Adrenal gland (tissue), 12 donors: ENCODE results near the gene EIPR1. TPM values are rescaled to one million over a fixed set of nuclear protein-coding genes. Genes with fewer than 3 reads are reported as not detected.

Experiments
- DNase-seq, 7 donors: peaks; one replicate each; pipeline ENCODE4 v3.0.0-alpha.2; 2019 to 2020
- H3K27ac ChIP-seq, 5 donors: fragments of 200-600 bp; sonication (generic) in 4 of 5; 1 replicate in 3 of 5; 2 replicates in 2 of 5; pipeline versions ENCODE4 v1.5.1 to v1.8.0; 2016 to 2020; ENCODE audit warnings: mild to moderate bottlenecking in 1 of 5
- H3K27me3 ChIP-seq: fragments of 200-600 bp; 2 replicates; pipeline ENCODE4 v1.8.0; 2021
- H3K36me3 ChIP-seq, 2 donors: fragments of 200-600 bp; replicated peaks in 1 of 2; 1 replicate in 1 of 2; 2 replicates in 1 of 2; pipeline versions ENCODE4 v1.5.1 to v1.8.0; 2018 to 2022
- H3K4me1 ChIP-seq, 2 donors: fragments of 200-600 bp; replicated peaks in 1 of 2; 1 replicate in 1 of 2; 2 replicates in 1 of 2; pipeline versions ENCODE4 v1.5.1 to v1.8.0; 2018 to 2021
- H3K4me3 ChIP-seq, 4 donors: fragments of 200-600 bp; sonication (generic) in 3 of 4; one replicate each; pipeline ENCODE4 v1.5.1; 2016 to 2018
- H3K9me3 ChIP-seq, 3 donors: fragments of 200-600 bp; sonication (generic) in 1 of 3; replicated peaks in 1 of 3; 1 replicate in 2 of 3; 2 replicates in 1 of 3; pipeline versions ENCODE4 v1.5.1 to v1.8.0; 2016 to 2021
- CTCF ChIP-seq, 6 experiments: fragments of 450-650 bp in 4 of 6; fragments of 200-600 bp in 2 of 6; sonication (generic) in 1 of 6; IDR thresholded peaks; 1 replicate in 5 of 6; 2 replicates in 1 of 6; pipeline versions ENCODE4 v1.5.1 to v1.8.0; 2016 to 2021; ENCODE audit warnings: antibody characterized with exemption in 6 of 6, mild to moderate bottlenecking in 2 of 6, moderate library complexity in 1 of 6
- POLR2A ChIP-seq, 2 donors: fragments of 450-650 bp; IDR thresholded peaks; one replicate each; pipeline ENCODE4 v1.6.1; 2017; ENCODE audit warnings: antibody characterized with exemption in 2 of 2, mild to moderate bottlenecking in 2 of 2, moderate library complexity in 1 of 2
- WGBS, 4 donors: extraction: QIAGEN DNeasy Blood & Tissue Kit in 2 of 4; methylation state at CpG; one replicate each; pipeline versions ENCODE4 v1.1.5 to v1.1.7; 2013 to 2017; 5-methylcytosine and 5-hydroxymethylcytosine counted together
- intact Hi-C, 2 donors: fragments of 100-400 bp; cut with DNase I; formaldehyde crosslinking; loops; one replicate each; pipeline versions ENCODE4 v1.14.1 to v1.15.0; 2022 to 2023
- polyA plus RNA-seq, 3 donors: library from polyadenylated mRNA; stranded (reverse); fragments of 200-250 nt in 2 of 3; fragments of 350-450 nt in 1 of 3; fragmentation: Illumina TruSeq in 1 of 3; extraction: RNeasy Lipid Tissue Mini Kit (QIAGEN cat#74804) in 1 of 3; gene quantifications; one replicate each; pipeline ENCODE4 v1.2.3, GENCODE V29; 2013 to 2014
- total RNA-seq, 9 donors: library from RNA; depleted of rRNA in 4 of 9; stranded (reverse); fragments of >200 nt in 4 of 9; fragments of 120-200 nt in 1 of 9; fragmentation: NEBNext Ultra II Directional in 1 of 9; extraction: Animal tissue kit (Norgen Biotek cat#: 25700) in 1 of 9; gene quantifications; one replicate each; pipeline versions ENCODE4 v1.1.0 to v1.2.4, GENCODE V29; 2013 to 2023
- donor health status: healthy with polysubstance abuse.
- donor health status: Bipolar disorder and iron deficiency.
- donor health status: DM: yes; HTN: yes; CAD: no.
- donor health status: DM: no; HTN: no; CAD: no.
- donor health status: DM: no; HTN: no; CAD: no.
- donor health status: DM: yes; HTN: yes; CAD: no.

Gene EIPR1
- total and polyA plus RNA-seq, 12 donors: 10.3 to 37.9 (median 28.5) TPM

GRCh38 chr2:3294493-3294892 is 83.1 kb downstream of the EIPR1 start:
- intact Hi-C loops: no loop called here
- Histone ChIP-seq H3K27ac (no peak overlapping the region), H3K9me3 (no peaks in the 10 kb centered on the region), H3K27me3 (no peaks in the 10 kb centered on the region), H3K4me3 (no peak overlapping the region), H3K36me3 (no peaks in the 10 kb centered on the region), H3K4me1 (peaks cover 0 to 3% of the 10 kb centered on the region in 2 donors)
- DNase-seq: no peak
- no peak for TF ChIP-seq POLR2A (IDR thresholded peaks at IDR 0.05)
- no peak for TF ChIP-seq CTCF (IDR thresholded peaks at IDR 0.05)
- 78 to 85% (median 80%) methylated on average over 4 of the region's 4 CpGs for WGBS, 4 donors

DNA sequence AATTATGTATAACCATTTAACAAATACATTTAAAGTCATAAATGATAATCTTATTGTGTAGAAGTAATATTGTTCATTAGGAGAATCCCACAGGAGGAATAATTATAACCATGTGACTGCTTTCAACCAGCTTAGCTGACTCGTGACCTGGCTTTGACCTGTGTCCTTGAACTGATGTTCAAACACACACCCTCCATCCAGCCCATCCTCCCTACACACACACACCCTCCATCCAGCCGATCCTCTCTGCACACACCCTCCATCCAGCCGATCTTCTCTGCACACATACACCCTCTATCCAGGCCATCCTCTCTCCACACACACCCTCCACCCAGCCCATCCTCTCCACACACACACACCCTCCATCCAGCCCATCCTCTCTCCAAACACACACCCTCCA is 83.5 kb downstream of the EIPR1 start:
- intact Hi-C loops: no loop called here
- Histone ChIP-seq H3K4me1 (peaks cover 0 to 3% of the 10 kb centered on the region in 2 donors), H3K27ac (no peak overlapping the region), H3K36me3 (no peaks in the 10 kb centered on the region), H3K9me3 (no peaks in the 10 kb centered on the region), H3K4me3 (no peak overlapping the region), H3K27me3 (no peaks in the 10 kb centered on the region)
- peak in 3 of 7 donors; percentile 5 to 46 (median 9) for DNase-seq
- 30 to 44% (median 35%) methylated on average over 3 of the region's 3 CpGs for WGBS, 4 donors
- no peak for TF ChIP-seq POLR2A (IDR thresholded peaks at IDR 0.05)
- TF ChIP-seq CTCF (IDR thresholded peaks at IDR 0.05): no peak

- DNase-seq: peak in 3 of 7 donors; percentile 3 to 38 (median 9)
- WGBS, 4 donors: 80 to 92% (median 90%) methylated on average over 3 to 9 of the region's 9 CpGs
Observed at GRCh38 chr2:3293221-3293620, 84.4 kb downstream of the EIPR1 start.

GRCh38 chr2:3292416-3292815 is 85.2 kb downstream of the EIPR1 start:
- H3K36me3 ChIP-seq: no peaks in the 10 kb centered on the region
- no peak overlapping the region for H3K27ac ChIP-seq
- no peaks in the 10 kb centered on the region for H3K4me1 ChIP-seq
- 85 to 98% (median 94%) methylated on average over 6 to 10 of the region's 10 CpGs for WGBS, 4 donors
- H3K4me3 ChIP-seq: no peak overlapping the region
- no peaks in the 10 kb centered on the region for H3K27me3 ChIP-seq
- TF ChIP-seq POLR2A (IDR thresholded peaks at IDR 0.05): no peak
- no peak for TF ChIP-seq CTCF (IDR thresholded peaks at IDR 0.05)
- intact Hi-C loops: no loop called here
- no peaks in the 10 kb centered on the region for H3K9me3 ChIP-seq
- DNase-seq: peak in 3 of 7 donors; percentile 3 to 39 (median 7)

More at GRCh38 chr2:3293221-3293620, 84.4 kb downstream of the EIPR1 start:
- H3K9me3 ChIP-seq: no peaks in the 10 kb centered on the region
- intact Hi-C loops: no loop called here
- peaks cover 0 to 3% of the 10 kb centered on the region in 2 donors for H3K4me1 ChIP-seq
- H3K4me3 ChIP-seq: no peak overlapping the region
- TF ChIP-seq POLR2A (IDR thresholded peaks at IDR 0.05) (no peak), CTCF (IDR thresholded peaks at IDR 0.05) (no peak)
- no peaks in the 10 kb centered on the region for H3K27me3 ChIP-seq
- no peak overlapping the region for H3K27ac ChIP-seq
- no peaks in the 10 kb centered on the region for H3K36me3 ChIP-seq
